Left ventricle myocardium inferior (tissue), 1 donor: Measurements from ENCODE around the gene CCDC134. TPM values are rescaled to one million over a fixed set of nuclear protein-coding genes. Genes with fewer than 3 reads are reported as not detected.

Experiments
- DNase-seq: peaks from one replicate; pipeline ENCODE4 v3.0.0-alpha.2; 2020
- H3K27ac ChIP-seq: fragments of 200-600 bp; replicated peaks from 2 replicates; pipeline ENCODE4 v1.8.0; 2021
- H3K27me3 ChIP-seq: fragments of 200-600 bp; 2 replicates; pipeline ENCODE4 v1.8.0; 2021; ENCODE audit warnings: low read depth
- H3K36me3 ChIP-seq: fragments of 200-600 bp; 2 replicates; pipeline ENCODE4 v1.8.0; 2021
- H3K4me1 ChIP-seq: fragments of 200-600 bp; 2 replicates; pipeline ENCODE4 v1.8.0; 2021
- H3K4me3 ChIP-seq: fragments of 200-600 bp; 2 replicates; pipeline ENCODE4 v1.8.0; 2021; ENCODE audit warnings: mild to moderate bottlenecking, moderate library complexity
- H3K9me3 ChIP-seq: fragments of 200-600 bp; replicated peaks from 2 replicates; pipeline ENCODE4 v1.8.0; 2021
- CTCF ChIP-seq: fragments of 200-600 bp; IDR thresholded peaks from 2 replicates; pipeline ENCODE4 v1.8.0; 2021; ENCODE audit warnings: antibody characterized with exemption, mild to moderate bottlenecking, borderline replicate concordance
- intact Hi-C: fragments of 100-400 bp; cut with micrococcal nuclease; formaldehyde crosslinking; loops from one replicate; pipeline ENCODE4 v1.11.0; 2022
- total RNA-seq: library from RNA; stranded (reverse); fragmentation: NEBNext Ultra II Directional; extraction: Animal tissue kit (Norgen Biotek cat#: 25700); gene quantifications from one replicate; pipeline ENCODE4 v1.2.1, GENCODE V29; 2021
- donor health status: DM: no; HTN: yes; CAD: no; lungs with severe emphysema.

CCDC134 gene
- total RNA-seq, 1 donor from 2014 or later, result 3.9 TPM

- intact Hi-C loops, result loop anchor here (10.0 kb wide), 1 partner anchor 58 kb away; no protein-coding TSS in a partner anchor
These were observed 27.8 kb upstream of the CCDC134 start for GRCh38 chr22:41772645-41773044.

GRCh38 chr22:41775338-41775737 lies 25.1 kb upstream of the CCDC134 start:
- DNase-seq, result no peak
- H3K9me3 ChIP-seq, result no peaks in the 10 kb centered on the region
- no peaks in the 10 kb centered on the region for H3K27me3 ChIP-seq
- no peak overlapping the region for H3K4me3 ChIP-seq
- H3K4me1 ChIP-seq, result no peaks in the 10 kb centered on the region
- TF ChIP-seq CTCF, result no peak
- no peak overlapping the region for H3K27ac ChIP-seq
- H3K36me3 ChIP-seq, result no peaks in the 10 kb centered on the region
- intact Hi-C loops, result loop anchor here (10.0 kb wide), 1 partner anchor 61 kb away; no protein-coding TSS in a partner anchor

More at GRCh38 chr22:41772645-41773044, 27.8 kb upstream of the CCDC134 start:
- Histone ChIP-seq H3K27ac (no peak overlapping the region), H3K9me3 (no peaks in the 10 kb centered on the region), H3K27me3 (no peaks in the 10 kb centered on the region), H3K4me1 (no peaks in the 10 kb centered on the region), H3K4me3 (no peak overlapping the region), H3K36me3 (no peaks in the 10 kb centered on the region)
- no peak for DNase-seq
- TF ChIP-seq CTCF, result no peak

- Histone ChIP-seq H3K27ac (no peak overlapping the region), H3K4me1 (no peaks in the 10 kb centered on the region), H3K27me3 (no peaks in the 10 kb centered on the region), H3K4me3 (no peak overlapping the region), H3K9me3 (no peaks in the 10 kb centered on the region), H3K36me3 (no peaks in the 10 kb centered on the region)
- no peak for TF ChIP-seq CTCF
- intact Hi-C loops, result loop anchor here (10.0 kb wide), 1 partner anchor 61 kb away; no protein-coding TSS in a partner anchor
- no peak for DNase-seq
These were observed 24.5 kb upstream of the CCDC134 start for GRCh38 chr22:41775976-41776375.

- no peak for DNase-seq
- Histone ChIP-seq H3K4me1 (no peaks in the 10 kb centered on the region), H3K27me3 (no peaks in the 10 kb centered on the region), H3K36me3 (no peaks in the 10 kb centered on the region), H3K27ac (no peak overlapping the region), H3K4me3 (no peak overlapping the region), H3K9me3 (no peaks in the 10 kb centered on the region)
- TF ChIP-seq CTCF, result no peak
- intact Hi-C loops, result loop anchor here (10.0 kb wide), 1 partner anchor 62 kb away; no protein-coding TSS in a partner anchor
These were observed 24.1 kb upstream of the CCDC134 start for GRCh38 chr22:41776381-41776780.

GRCh38 chr22:41777749-41778425 lies 22.6 kb upstream of the CCDC134 start:
- Histone ChIP-seq H3K27ac (no peak overlapping the region), H3K27me3 (no peaks in the 10 kb centered on the region), H3K4me3 (no peak overlapping the region), H3K36me3 (no peaks in the 10 kb centered on the region), H3K4me1 (no peaks in the 10 kb centered on the region), H3K9me3 (no peaks in the 10 kb centered on the region)
- intact Hi-C loops, result loop anchor here (10.0 kb wide), 1 partner anchor 63 kb away; no protein-coding TSS in a partner anchor
- DNase-seq, result no peak
- no peak for TF ChIP-seq CTCF
